SK-N-SH treated with all-trans-retinoic acid at 6 μM for 48 hours (cell line): ENCODE data around the gene SAPCD1.

Experiments used
- ATAC-seq: fragments of 200-7000 bp; cut with Tn5 transposase; 3 replicates; pipeline ENCODE4 v1.9.1; 2020; ENCODE audit warnings: mild to moderate bottlenecking, moderate library complexity
- ARNTL ChIP-seq: fragments of 450-650 bp; formaldehyde crosslinking; IDR thresholded peaks from 2 replicates; pipeline ENCODE4 v1.5.0; 2020; ENCODE audit warnings: low read depth, mild to moderate bottlenecking, moderate library complexity, borderline replicate concordance
- BACH2 ChIP-seq: fragments of 250-450 bp; sonication (Bioruptor Pico); IDR thresholded peaks from 2 replicates; pipeline ENCODE4 v1.9.0; 2021; ENCODE audit warnings: mild to moderate bottlenecking, borderline replicate concordance
- CSDC2 ChIP-seq: fragments of 250-450 bp; sonication (Bioruptor Pico); IDR thresholded peaks from 2 replicates; pipeline ENCODE4 v1.5.0; 2020; ENCODE audit warnings: mild to moderate bottlenecking, moderate library complexity
- ESRRG ChIP-seq: fragments of 250-450 bp; sonication (Bioruptor Pico); IDR thresholded peaks from 2 replicates; pipeline ENCODE4 v1.6.1; 2021; ENCODE audit warnings: mild to moderate bottlenecking
- GLIS3 ChIP-seq: fragments of 250-450 bp; sonication (Bioruptor Pico); IDR thresholded peaks from 2 replicates; pipeline ENCODE4 v1.5.0; 2020; ENCODE audit warnings: mild to moderate bottlenecking, moderate library complexity
- ISL1 ChIP-seq: fragments of 250-450 bp; sonication (Bioruptor Pico); IDR thresholded peaks from 2 replicates; pipeline ENCODE4 v2.1.2; 2022; ENCODE audit warnings: mild to moderate bottlenecking, moderate library complexity
- OSR1 ChIP-seq: fragments of 250-450 bp; sonication (Bioruptor Pico); IDR thresholded peaks from 2 replicates; pipeline ENCODE4 v1.8.0; 2022; ENCODE audit warnings: moderate library complexity, mild to moderate bottlenecking, inconsistent platforms
- PPARA ChIP-seq: fragments of 250-450 bp; sonication (Bioruptor Pico); IDR thresholded peaks from 2 replicates; pipeline ENCODE4 v1.5.0; 2020; ENCODE audit warnings: mild to moderate bottlenecking, borderline replicate concordance
- RARB ChIP-seq: fragments of 250-450 bp; sonication (Bioruptor Pico); IDR thresholded peaks from 2 replicates; pipeline ENCODE4 v1.8.0; 2021; ENCODE audit warnings: mild to moderate bottlenecking, moderate library complexity
- SNAI2 ChIP-seq: fragments of 250-450 bp; sonication (Bioruptor Pico); IDR thresholded peaks from 2 replicates; pipeline ENCODE4 v1.5.0; 2020; ENCODE audit warnings: mild to moderate bottlenecking, moderate library complexity
- TCF4 ChIP-seq: fragments of 250-450 bp; sonication (Bioruptor Pico); IDR thresholded peaks from 2 replicates; pipeline ENCODE4 v1.8.0; 2021; ENCODE audit warnings: mild to moderate bottlenecking, moderate library complexity, borderline replicate concordance
- TOX ChIP-seq: fragments of 250-450 bp; sonication (Bioruptor Pico); IDR thresholded peaks from 2 replicates; pipeline ENCODE4 v1.8.0; 2021; ENCODE audit warnings: mild to moderate bottlenecking, moderate library complexity, borderline replicate concordance
- ZC3H10 ChIP-seq: fragments of 250-450 bp; sonication (Bioruptor Pico); IDR thresholded peaks from 2 replicates; pipeline ENCODE4 v1.5.1; 2021; ENCODE audit warnings: mild to moderate bottlenecking, moderate library complexity
- ZFP30 ChIP-seq: fragments of 450-650 bp; formaldehyde crosslinking; IDR thresholded peaks from 2 replicates; pipeline ENCODE4 v1.5.0; 2022; ENCODE audit warnings: mild to moderate bottlenecking, moderate library complexity
- ZNF565 ChIP-seq: fragments of 450-650 bp; formaldehyde crosslinking; conservative IDR thresholded peaks from 2 replicates; pipeline ENCODE4 v1.5.0; 2020; ENCODE audit warnings: low read depth, mild to moderate bottlenecking, moderate library complexity
- ZNF70 ChIP-seq: fragments of 450-650 bp; formaldehyde crosslinking; IDR thresholded peaks from 2 replicates; pipeline ENCODE4 v1.5.0; 2020; ENCODE audit warnings: mild to moderate bottlenecking, moderate library complexity
- ZNF8 ChIP-seq: fragments of 450-650 bp; formaldehyde crosslinking; IDR thresholded peaks from 2 replicates; pipeline ENCODE4 v1.5.0; 2020; ENCODE audit warnings: mild to moderate bottlenecking, moderate library complexity
- TF ChIP-seq, protein P1 (sequence below): fragments of 250-450 bp; sonication (Bioruptor Pico); IDR thresholded peaks from 2 replicates; pipeline ENCODE4 v1.5.1; 2021; ENCODE audit warnings: mild to moderate bottlenecking, moderate library complexity
- TF ChIP-seq, protein P2 (sequence below): fragments of 250-450 bp; sonication (Bioruptor Pico); IDR thresholded peaks from 2 replicates; pipeline ENCODE4 v1.5.0; 2020; ENCODE audit warnings: mild to moderate bottlenecking, moderate library complexity
- TF ChIP-seq, protein P3 (sequence below): fragments of 250-450 bp; sonication (Bioruptor Pico); IDR thresholded peaks from 2 replicates; pipeline ENCODE4 v1.8.0; 2021; ENCODE audit warnings: low read depth, mild to moderate bottlenecking, moderate library complexity, borderline replicate concordance

Gene SAPCD1

DNA sequence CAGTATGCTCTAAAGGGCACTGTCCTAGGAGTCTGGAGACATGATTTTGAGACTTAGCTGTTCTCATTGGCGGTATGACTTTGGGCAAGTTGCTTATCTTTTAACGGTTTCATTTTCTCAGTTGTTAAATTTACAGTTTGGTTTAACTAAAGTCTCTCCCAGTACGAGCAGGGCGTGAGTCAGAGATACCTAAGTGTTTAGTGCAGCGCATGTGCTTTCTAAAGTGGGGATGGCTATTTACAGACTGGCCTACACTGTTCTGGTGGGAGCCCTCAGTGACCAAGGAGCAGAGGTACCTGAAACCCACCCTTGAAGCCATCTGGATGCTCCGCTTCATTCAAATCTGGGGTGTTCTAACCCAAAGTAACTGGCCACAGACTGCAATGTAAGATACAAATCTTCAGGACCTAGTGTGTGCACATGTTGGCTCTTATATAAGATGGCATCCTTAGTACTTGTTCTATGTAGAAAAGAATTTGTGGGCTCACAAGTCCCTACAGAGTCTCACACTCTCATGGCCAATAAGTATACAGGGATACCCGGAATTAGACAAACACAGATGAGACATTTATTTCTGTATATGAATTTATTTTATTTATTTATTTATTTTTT lies 11.9 kb upstream of the SAPCD1 start:
- no peak for TF ChIP-seq ZNF565 (CRISPR knock-in tag)
- ATAC-seq: peak; percentile 8; the same call in 1 of the 3 replicates

DNA sequence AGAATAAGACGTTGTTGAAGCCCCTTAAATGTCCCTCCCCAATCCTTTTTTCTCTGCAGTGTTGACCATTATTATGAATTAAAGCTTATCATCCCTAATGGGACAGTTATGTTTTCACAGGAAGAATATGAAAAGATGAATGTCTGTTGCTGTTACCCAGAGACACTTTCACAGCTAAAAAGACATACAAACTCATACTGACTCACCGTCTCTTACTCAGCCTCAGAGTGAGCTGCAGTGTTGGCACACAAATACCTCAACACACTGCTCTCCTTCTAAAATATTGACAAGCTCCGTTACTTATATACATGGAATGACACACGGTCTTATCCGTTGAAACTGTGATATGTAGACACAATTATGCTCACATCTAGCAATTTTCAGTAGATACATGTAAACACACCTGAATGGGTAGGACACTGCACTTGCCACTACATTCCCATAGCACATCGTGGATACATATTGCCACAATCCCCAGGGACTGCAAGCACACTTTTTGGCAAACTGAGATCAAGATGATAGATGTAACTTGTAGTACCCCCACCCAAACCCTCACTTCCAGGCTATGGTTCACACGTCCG lies 9.6 kb upstream of the SAPCD1 start:
- ATAC-seq: peak; percentile 94

DNA sequence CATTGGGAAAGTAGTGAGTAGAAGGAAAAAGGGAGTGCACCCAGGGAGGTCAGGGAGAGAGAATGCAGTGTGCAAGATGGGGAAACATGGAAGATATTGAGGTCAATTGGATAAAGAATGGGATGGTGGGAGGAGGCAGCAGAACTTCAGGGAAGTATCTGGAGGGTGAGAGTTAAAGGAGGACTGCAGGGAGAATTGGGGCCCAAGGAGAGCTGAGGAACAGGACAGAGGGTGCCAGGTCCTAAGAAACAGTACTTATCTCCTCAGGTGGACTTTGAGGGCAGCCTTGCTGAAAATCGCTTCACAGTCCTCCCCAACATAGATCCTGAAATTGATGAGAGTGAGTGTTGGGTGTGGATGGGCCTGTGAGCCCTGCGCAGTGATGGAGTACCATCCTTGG lies 4.2 kb upstream of the SAPCD1 start:
- TF ChIP-seq TCF4 (CRISPR knock-in tag): no peak
- no peak for TF ChIP-seq GLIS3 (CRISPR knock-in tag)
- no peak for TF ChIP-seq TOX
- no peak for TF ChIP-seq CSDC2
- TF ChIP-seq BACH2 (CRISPR knock-in tag): no peak
- no peak for TF ChIP-seq ESRRG (CRISPR knock-in tag)
- no peak for TF ChIP-seq ZNF8 (CRISPR knock-in tag)
- no peak for TF ChIP-seq ARNTL (CRISPR knock-in tag)
- TF ChIP-seq, protein P1, sequence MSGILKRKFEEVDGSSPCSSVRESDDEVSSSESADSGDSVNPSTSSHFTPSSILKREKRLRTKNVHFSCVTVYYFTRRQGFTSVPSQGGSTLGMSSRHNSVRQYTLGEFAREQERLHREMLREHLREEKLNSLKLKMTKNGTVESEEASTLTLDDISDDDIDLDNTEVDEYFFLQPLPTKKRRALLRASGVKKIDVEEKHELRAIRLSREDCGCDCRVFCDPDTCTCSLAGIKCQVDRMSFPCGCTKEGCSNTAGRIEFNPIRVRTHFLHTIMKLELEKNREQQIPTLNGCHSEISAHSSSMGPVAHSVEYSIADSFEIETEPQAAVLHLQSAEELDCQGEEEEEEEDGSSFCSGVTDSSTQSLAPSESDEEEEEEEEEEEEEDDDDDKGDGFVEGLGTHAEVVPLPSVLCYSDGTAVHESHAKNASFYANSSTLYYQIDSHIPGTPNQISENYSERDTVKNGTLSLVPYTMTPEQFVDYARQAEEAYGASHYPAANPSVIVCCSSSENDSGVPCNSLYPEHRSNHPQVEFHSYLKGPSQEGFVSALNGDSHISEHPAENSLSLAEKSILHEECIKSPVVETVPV (CRISPR knock-in tag): no peak
- no peak for TF ChIP-seq OSR1 (CRISPR knock-in tag)
- no peak for ATAC-seq

More for the DNA sequence above, 9.6 kb upstream of the SAPCD1 start:
- TF ChIP-seq, protein P2, sequence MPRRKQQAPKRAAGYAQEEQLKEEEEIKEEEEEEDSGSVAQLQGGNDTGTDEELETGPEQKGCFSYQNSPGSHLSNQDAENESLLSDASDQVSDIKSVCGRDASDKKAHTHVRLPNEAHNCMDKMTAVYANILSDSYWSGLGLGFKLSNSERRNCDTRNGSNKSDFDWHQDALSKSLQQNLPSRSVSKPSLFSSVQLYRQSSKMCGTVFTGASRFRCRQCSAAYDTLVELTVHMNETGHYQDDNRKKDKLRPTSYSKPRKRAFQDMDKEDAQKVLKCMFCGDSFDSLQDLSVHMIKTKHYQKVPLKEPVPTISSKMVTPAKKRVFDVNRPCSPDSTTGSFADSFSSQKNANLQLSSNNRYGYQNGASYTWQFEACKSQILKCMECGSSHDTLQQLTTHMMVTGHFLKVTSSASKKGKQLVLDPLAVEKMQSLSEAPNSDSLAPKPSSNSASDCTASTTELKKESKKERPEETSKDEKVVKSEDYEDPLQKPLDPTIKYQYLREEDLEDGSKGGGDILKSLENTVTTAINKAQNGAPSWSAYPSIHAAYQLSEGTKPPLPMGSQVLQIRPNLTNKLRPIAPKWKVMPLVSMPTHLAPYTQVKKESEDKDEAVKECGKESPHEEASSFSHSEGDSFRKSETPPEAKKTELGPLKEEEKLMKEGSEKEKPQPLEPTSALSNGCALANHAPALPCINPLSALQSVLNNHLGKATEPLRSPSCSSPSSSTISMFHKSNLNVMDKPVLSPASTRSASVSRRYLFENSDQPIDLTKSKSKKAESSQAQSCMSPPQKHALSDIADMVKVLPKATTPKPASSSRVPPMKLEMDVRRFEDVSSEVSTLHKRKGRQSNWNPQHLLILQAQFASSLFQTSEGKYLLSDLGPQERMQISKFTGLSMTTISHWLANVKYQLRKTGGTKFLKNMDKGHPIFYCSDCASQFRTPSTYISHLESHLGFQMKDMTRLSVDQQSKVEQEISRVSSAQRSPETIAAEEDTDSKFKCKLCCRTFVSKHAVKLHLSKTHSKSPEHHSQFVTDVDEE (CRISPR knock-in tag): no peak
- TF ChIP-seq RARB (CRISPR knock-in tag) (no peak), ZNF8 (CRISPR knock-in tag) (no peak), TOX (no peak)

DNA sequence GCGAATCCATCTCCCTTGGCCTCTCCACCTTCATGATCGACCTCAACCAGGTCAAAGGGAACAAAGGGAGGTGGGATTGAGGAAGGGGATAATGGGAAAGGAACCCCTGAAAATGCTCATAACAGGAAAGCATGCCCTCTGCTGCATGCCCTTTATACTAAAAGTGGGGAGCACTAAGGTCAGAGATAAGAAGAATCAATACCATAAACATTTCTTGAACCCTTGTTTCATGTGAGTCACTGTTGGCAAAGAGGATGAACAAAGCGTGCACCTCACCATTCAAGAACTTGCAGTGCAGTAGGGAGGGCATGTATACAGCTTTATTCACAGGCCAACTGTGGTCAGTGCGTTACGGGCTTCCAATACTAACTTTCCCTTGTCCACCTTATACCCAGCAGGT lies 1.7 kb upstream of the SAPCD1 start:
- no peak for ATAC-seq
- TF ChIP-seq ZC3H10 (no peak), ZNF70 (CRISPR knock-in tag) (no peak), ZNF8 (CRISPR knock-in tag) (no peak), ZFP30 (no peak), ISL1 (no peak), ZNF565 (CRISPR knock-in tag) (no peak), CSDC2 (no peak), BACH2 (CRISPR knock-in tag) (no peak), SNAI2 (CRISPR knock-in tag) (no peak), TOX (no peak), OSR1 (CRISPR knock-in tag) (no peak), ARNTL (CRISPR knock-in tag) (no peak), PPARA (no peak), ESRRG (CRISPR knock-in tag) (no peak), TCF4 (CRISPR knock-in tag) (no peak)
- TF ChIP-seq, protein P2 (CRISPR knock-in tag): no peak

DNA sequence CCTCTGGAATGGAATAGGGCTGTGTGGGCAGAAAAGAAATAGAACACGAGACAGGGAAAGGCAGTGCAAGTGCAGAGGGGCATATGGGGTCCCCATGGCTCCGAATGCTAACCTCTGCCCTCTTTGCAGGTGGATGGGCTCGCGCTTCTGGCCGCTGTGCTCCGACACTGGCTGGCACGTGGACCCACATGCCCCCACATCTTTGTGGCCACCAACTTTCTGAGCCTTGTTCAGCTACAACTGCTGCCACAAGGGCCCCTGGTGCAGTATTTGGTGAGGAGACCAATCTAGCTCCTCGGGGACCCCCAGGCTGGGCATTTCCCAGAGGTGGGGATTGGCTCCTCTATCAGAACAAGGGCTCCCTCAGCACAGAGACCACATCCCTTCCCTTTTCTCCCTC lies 1.1 kb upstream of the SAPCD1 start:
- TF ChIP-seq, protein P3, sequence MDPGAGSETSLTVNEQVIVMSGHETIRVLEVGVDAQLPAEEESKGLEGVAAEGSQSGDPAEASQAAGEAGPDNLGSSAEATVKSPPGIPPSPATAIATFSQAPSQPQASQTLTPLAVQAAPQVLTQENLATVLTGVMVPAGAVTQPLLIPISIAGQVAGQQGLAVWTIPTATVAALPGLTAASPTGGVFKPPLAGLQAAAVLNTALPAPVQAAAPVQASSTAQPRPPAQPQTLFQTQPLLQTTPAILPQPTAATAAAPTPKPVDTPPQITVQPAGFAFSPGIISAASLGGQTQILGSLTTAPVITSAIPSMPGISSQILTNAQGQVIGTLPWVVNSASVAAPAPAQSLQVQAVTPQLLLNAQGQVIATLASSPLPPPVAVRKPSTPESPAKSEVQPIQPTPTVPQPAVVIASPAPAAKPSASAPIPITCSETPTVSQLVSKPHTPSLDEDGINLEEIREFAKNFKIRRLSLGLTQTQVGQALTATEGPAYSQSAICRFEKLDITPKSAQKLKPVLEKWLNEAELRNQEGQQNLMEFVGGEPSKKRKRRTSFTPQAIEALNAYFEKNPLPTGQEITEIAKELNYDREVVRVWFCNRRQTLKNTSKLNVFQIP (CRISPR knock-in tag): no peak
- TF ChIP-seq, all 23 proteins: peak for 0
- no peak for ATAC-seq
